Neural cell (in vitro differentiated cells): ENCODE measurements around the gene IL36G. TPM values are rescaled to one million over a fixed set of nuclear protein-coding genes. Genes with fewer than 3 reads are reported as not detected.

Experiments
- H2AFZ ChIP-seq: fragments of 200-600, 300-800 bp; sonication (generic), shearing (Covaris generic); 2 replicates; pipeline ENCODE4 v1.6.0; 2014; ENCODE audit warnings: low read depth, mild to moderate bottlenecking, antibody characterized with exemption, low read length, moderate library complexity
- H3F3A ChIP-seq: fragments of 200-600 bp; shearing (Covaris generic); 2 replicates; pipeline ENCODE4 v1.6.1; 2016; ENCODE audit warnings: mild to moderate bottlenecking, moderate library complexity, mixed read lengths, antibody characterized with exemption, low read length; ENCODE audit not compliant: insufficient read depth, poor library complexity, severe bottlenecking
- H3K27ac ChIP-seq: fragments of 200-600, 300-800 bp; sonication (generic), shearing (Covaris generic); 2 replicates; pipeline ENCODE4 v1.5.1; 2014; ENCODE audit warnings: mild to moderate bottlenecking, low read length, moderate library complexity
- H3K27me3 ChIP-seq: fragments of 300-800, 200-600 bp; sonication (generic), shearing (Covaris generic); 2 replicates; pipeline ENCODE4 v1.6.0; 2014; ENCODE audit warnings: mild to moderate bottlenecking, low read depth, low read length, moderate library complexity; ENCODE audit not compliant: insufficient read depth
- H3K36me3 ChIP-seq: fragments of 300-800, 200-600 bp; sonication (generic), shearing (Covaris generic); 2 replicates; pipeline ENCODE4 v1.5.1; 2014; ENCODE audit warnings: mild to moderate bottlenecking, antibody characterized with exemption, low read length, moderate library complexity; ENCODE audit not compliant: insufficient read depth
- H3K4me2 ChIP-seq: fragments of 300-800, 200-600 bp; sonication (generic), shearing (Covaris generic); 2 replicates; pipeline ENCODE4 v1.6.0; 2014; ENCODE audit warnings: mild to moderate bottlenecking, low read length
- H3K4me3 ChIP-seq: fragments of 300-800, 200-600 bp; sonication (generic), shearing (Covaris generic); 2 replicates; pipeline ENCODE4 v1.5.1; 2014; ENCODE audit warnings: mild to moderate bottlenecking, low read length, moderate library complexity
- H3K79me2 ChIP-seq: fragments of 200-600 bp; shearing (Covaris generic); replicated peaks from 2 replicates; pipeline ENCODE4 v1.6.0; 2014; ENCODE audit warnings: mild to moderate bottlenecking, low read length, moderate library complexity; ENCODE audit not compliant: insufficient read depth
- H3K9ac ChIP-seq: fragments of 300-800, 200-600 bp; sonication (generic), shearing (Covaris generic); 2 replicates; pipeline ENCODE4 v1.6.1; 2016; ENCODE audit warnings: mild to moderate bottlenecking, low read length, mixed read lengths
- H3K9me2 ChIP-seq: fragments of 200-600 bp; shearing (Covaris generic); 2 replicates; pipeline ENCODE4 v1.6.1; 2016; ENCODE audit warnings: mild to moderate bottlenecking, low read length, mixed read lengths; ENCODE audit not compliant: insufficient read depth
- H3K9me3 ChIP-seq: fragments of 200-600, 300-800 bp; sonication (generic), shearing (Covaris generic); 2 replicates; pipeline ENCODE4 v1.6.1; 2016; ENCODE audit warnings: mild to moderate bottlenecking, mixed run types, low read length, moderate library complexity, mixed read lengths
- H4K20me1 ChIP-seq: fragments of 200-600 bp; shearing (Covaris generic); 2 replicates; pipeline ENCODE4 v1.6.1; 2016; ENCODE audit warnings: mild to moderate bottlenecking, mixed run types; ENCODE audit not compliant: insufficient read depth
- CTCF ChIP-seq: fragments of 450-650 bp; IDR thresholded peaks from 2 replicates; pipeline ENCODE4 v1.5.1; 2014; ENCODE audit warnings: antibody characterized with exemption, mild to moderate bottlenecking, moderate library complexity; ENCODE audit not compliant: poor library complexity, severe bottlenecking
- EP300 ChIP-seq: fragments of 450-650 bp; conservative IDR thresholded peaks from 2 replicates; pipeline ENCODE4 v1.6.1; 2014; ENCODE audit warnings: antibody characterized with exemption, mild to moderate bottlenecking, moderate library complexity; ENCODE audit not compliant: poor library complexity, severe bottlenecking
- EZH2 ChIP-seq: fragments of 200-600, 300-800 bp; shearing (Covaris generic), sonication (generic); IDR thresholded peaks from 2 replicates; pipeline ENCODE4 v1.6.1; 2014; ENCODE audit warnings: antibody characterized with exemption, low read length, borderline replicate concordance, mild to moderate bottlenecking; ENCODE audit not compliant: insufficient read depth, poor library complexity, severe bottlenecking
- MXI1 ChIP-seq: fragments of 450-650 bp; conservative IDR thresholded peaks from 2 replicates; pipeline ENCODE4 v1.6.1; 2014; ENCODE audit warnings: antibody characterized with exemption, mild to moderate bottlenecking; ENCODE audit not compliant: poor library complexity, severe bottlenecking
- POLR2AphosphoS5 ChIP-seq: IDR thresholded peaks from 2 replicates; pipeline ENCODE4 v1.6.1; 2012
- RAD21 ChIP-seq: fragments of 450-650 bp; conservative IDR thresholded peaks from 2 replicates; pipeline ENCODE4 v1.6.1; 2014; ENCODE audit warnings: antibody characterized with exemption, mild to moderate bottlenecking, moderate library complexity
- REST ChIP-seq: IDR thresholded peaks from 2 replicates; pipeline ENCODE4 v1.6.1; 2012; ENCODE audit warnings: borderline replicate concordance
- SMC3 ChIP-seq: fragments of 450-650 bp; conservative IDR thresholded peaks from 2 replicates; pipeline ENCODE4 v1.6.1; 2014; ENCODE audit warnings: antibody characterized with exemption, mild to moderate bottlenecking, moderate library complexity; ENCODE audit not compliant: poor library complexity
- TAF1 ChIP-seq: IDR thresholded peaks from 2 replicates; pipeline ENCODE4 v1.6.1; 2012; ENCODE audit warnings: low read depth
- polyA plus RNA-seq: library from polyadenylated mRNA; depleted of rRNA; stranded (reverse); fragments of >200 nt; gene quantifications from 2 replicates; pipeline ENCODE4 v1.2.3, GENCODE V29; 2014

IL36G gene
- polyA plus RNA-seq, 1 donor from 2014 or later, result not detected

GRCh38 chr2:112997151-112997550 lies 19.3 kb downstream of the IL36G start:
- Histone ChIP-seq H2AFZ (no peak overlapping the region), H3K9me3 (peaks cover 7% of the 10 kb centered on the region)
- TF ChIP-seq CTCF (no peak), TAF1 (no peak), POLR2AphosphoS5 (no peak), EP300 (no peak), MXI1 (no peak), EZH2 (no peak), RAD21 (no peak)

DNA sequence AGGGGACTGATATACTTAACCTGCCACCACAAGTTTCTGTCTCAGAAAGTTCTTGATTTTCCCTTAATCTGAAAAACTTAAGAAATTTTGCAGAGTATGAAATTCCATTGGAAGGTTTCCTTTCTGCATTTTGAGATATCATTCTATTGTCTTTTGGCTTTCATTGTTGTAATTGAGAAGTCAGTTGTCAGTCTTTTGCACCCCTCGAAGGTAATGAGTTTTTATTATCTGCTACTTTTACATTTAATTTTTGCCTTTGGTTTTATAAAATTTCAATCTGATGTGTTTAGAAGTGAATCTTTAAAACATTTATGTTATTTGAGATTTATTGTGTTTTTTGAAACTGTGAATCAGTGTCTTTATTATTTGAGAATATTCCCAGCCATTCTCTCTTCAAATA lies 22.6 kb downstream of the IL36G start:
- Histone ChIP-seq H3K9me2 (no peaks in the 10 kb centered on the region), H4K20me1 (no peaks in the 10 kb centered on the region), H3K27me3 (no peaks in the 10 kb centered on the region), H3K4me3 (no peak overlapping the region), H3K36me3 (no peaks in the 10 kb centered on the region), H3K27ac (no peak overlapping the region), H3F3A (no peaks in the 10 kb centered on the region), H2AFZ (no peak overlapping the region), H3K9me3 (peaks cover 7% of the 10 kb centered on the region), H3K4me2 (no peak overlapping the region), H3K9ac (no peak overlapping the region), H3K79me2 (no peaks in the 10 kb centered on the region)
- TF ChIP-seq REST, result no peak
- TF ChIP-seq POLR2AphosphoS5, result no peak
- no peak for TF ChIP-seq TAF1
- no peak for TF ChIP-seq MXI1
- TF ChIP-seq EP300, result no peak
- no peak for TF ChIP-seq EZH2
- TF ChIP-seq RAD21, result no peak
- TF ChIP-seq CTCF, result no peak
- no peak for TF ChIP-seq SMC3

More at GRCh38 chr2:112997151-112997550, 19.3 kb downstream of the IL36G start:
- Histone ChIP-seq H3F3A (no peaks in the 10 kb centered on the region), H3K79me2 (no peaks in the 10 kb centered on the region), H3K36me3 (no peaks in the 10 kb centered on the region), H3K4me3 (no peak overlapping the region), H3K4me2 (no peak overlapping the region), H3K9ac (no peak overlapping the region), H4K20me1 (no peaks in the 10 kb centered on the region), H3K27me3 (no peaks in the 10 kb centered on the region), H3K9me2 (no peaks in the 10 kb centered on the region), H3K27ac (no peak overlapping the region)
